GM23248 (cell line): Measurements from ENCODE around the gene UBIAD1. TPM values are rescaled to one million over a fixed set of nuclear protein-coding genes. Genes with fewer than 3 reads are reported as not detected.
A peak's percentile ranks its signal among the peaks of the same experiment; 100 is the strongest.
"Not testable (repeated sequence)": the region's sequence is repeated elsewhere in the genome, so short reads cannot be mapped to it uniquely, and the experiment has no call there.

Source experiments
- DNase-seq: peaks from one replicate; pipeline ENCODE4 v3.0.0-alpha.2; 2015
- H2AFZ ChIP-seq: fragments of 200-600 bp; sonication (generic); 2 replicates; pipeline ENCODE4 v1.6.1; 2016; ENCODE audit warnings: antibody characterized with exemption
- H3F3A ChIP-seq: fragments of 200-600 bp; sonication (generic); 2 replicates; pipeline ENCODE4 v1.6.1; 2016; ENCODE audit warnings: mild to moderate bottlenecking, antibody characterized with exemption, mixed run types; ENCODE audit not compliant: insufficient read depth
- H3K27ac ChIP-seq: fragments of 200-600 bp; sonication (generic); 2 replicates; pipeline ENCODE4 v1.5.1; 2016; ENCODE audit warnings: mild to moderate bottlenecking
- H3K27me3 ChIP-seq: fragments of 200-600 bp; sonication (generic); replicated peaks from 2 replicates; pipeline ENCODE4 v1.6.1; 2016; ENCODE audit warnings: mild to moderate bottlenecking; ENCODE audit not compliant: insufficient read depth
- H3K36me3 ChIP-seq: fragments of 200-600 bp; sonication (generic); 2 replicates; pipeline ENCODE4 v1.6.1; 2016; ENCODE audit warnings: low read depth, mild to moderate bottlenecking
- H3K4me1 ChIP-seq: fragments of 200-600 bp; sonication (generic); 2 replicates; pipeline ENCODE4 v1.6.1; 2016; ENCODE audit warnings: mild to moderate bottlenecking; ENCODE audit not compliant: insufficient read depth
- H3K4me2 ChIP-seq: fragments of 200-600 bp; sonication (generic); one replicate; pipeline ENCODE4 v1.6.1; 2016; ENCODE audit warnings: mild to moderate bottlenecking; ENCODE audit not compliant: unreplicated experiment
- H3K4me3 ChIP-seq: fragments of 200-600 bp; sonication (generic); 2 replicates; pipeline ENCODE4 v1.5.1; 2016; ENCODE audit warnings: mild to moderate bottlenecking
- H3K79me2 ChIP-seq: fragments of 200-600 bp; sonication (generic); 2 replicates; pipeline ENCODE4 v1.6.1; 2016; ENCODE audit warnings: mild to moderate bottlenecking; ENCODE audit not compliant: insufficient read depth
- H3K9ac ChIP-seq: fragments of 200-600 bp; sonication (generic); 2 replicates; pipeline ENCODE4 v1.6.1; 2016; ENCODE audit warnings: mild to moderate bottlenecking
- H3K9me2 ChIP-seq: fragments of 200-600 bp; sonication (generic); 2 replicates; pipeline ENCODE4 v1.6.1; 2016; ENCODE audit warnings: mixed run types, mild to moderate bottlenecking, moderate library complexity; ENCODE audit not compliant: insufficient read depth
- H3K9me3 ChIP-seq: fragments of 200-600 bp; sonication (generic); one replicate; pipeline ENCODE4 v1.6.1; 2017; ENCODE audit warnings: low read depth
- H4K20me1 ChIP-seq: fragments of 200-600 bp; sonication (generic); 2 replicates; pipeline ENCODE4 v1.6.0; 2016; ENCODE audit not compliant: insufficient read depth
- EZH2 ChIP-seq: fragments of 200-600 bp; sonication (generic); IDR thresholded peaks from 2 replicates; pipeline ENCODE4 v1.6.1; 2018; ENCODE audit warnings: antibody characterized with exemption, mild to moderate bottlenecking; ENCODE audit not compliant: insufficient read depth, poor library complexity, severe bottlenecking
- EZH2phosphoT487 ChIP-seq: fragments of 200-600 bp; sonication (generic); IDR thresholded peaks from 2 replicates; pipeline ENCODE4 v1.6.1; 2018; ENCODE audit warnings: antibody characterized with exemption, moderate library complexity, mild to moderate bottlenecking, low read depth; ENCODE audit not compliant: insufficient read depth
- WGBS, 2 experiments: methylation state at CpG; one replicate each; pipeline ENCODE4 v1.1.6; 2015 to 2017; ENCODE audit warnings: low lambda C conversion rate in 2 of 2, low coverage in 1 of 2; ENCODE audit errors: missing lambda C conversion rate in 2 of 2; 5-methylcytosine and 5-hydroxymethylcytosine counted together
- in situ Hi-C: fragments of 300-500 bp; cut with MboI; formaldehyde crosslinking; loops from 2 replicates; pipeline ENCODE4 v1.15.0; 2020
- polyA plus RNA-seq: library from polyadenylated mRNA; unstranded; fragments of >200 nt; fragmentation: Nextera tagmentation; extraction: Ambion mirVana; gene quantifications from 2 replicates; pipeline ENCODE4 v1.2.1, GENCODE V29; 2016
- total RNA-seq: library from RNA; depleted of rRNA; stranded (reverse); fragments of >200 nt; shearing (Covaris generic); gene quantifications from 2 replicates; pipeline ENCODE4 v1.2.3, GENCODE V29; 2014

Gene UBIAD1
- total and polyA plus RNA-seq, 2 experiments from 2014 or later = 5.2 to 8.1 TPM

GRCh38 chr1:11266268-11267074 lies 6.5 kb upstream of the UBIAD1 start:
- H3K27me3 ChIP-seq = no peaks in the 10 kb centered on the region
- TF ChIP-seq EZH2 = no peak
- TF ChIP-seq EZH2phosphoT487 = no peak
- H3K36me3 ChIP-seq = no peaks in the 10 kb centered on the region
- DNase-seq = no peak
- H3K4me3 ChIP-seq = no peak overlapping the region
- H3K4me1 ChIP-seq = peaks cover 2% of the 10 kb centered on the region; the same call in 1 of the 2 replicates
- no peaks in the 10 kb centered on the region for H4K20me1 ChIP-seq
- no peaks in the 10 kb centered on the region for H3F3A ChIP-seq
- H3K4me2 ChIP-seq = no peak overlapping the region
- WGBS, 2 experiments = 75 to 79% methylated on average over 12 of the region's 12 CpGs
- H3K9me3 ChIP-seq = no peaks in the 10 kb centered on the region
- no peaks in the 10 kb centered on the region for H3K9me2 ChIP-seq
- H3K79me2 ChIP-seq = peaks cover 9% of the 10 kb centered on the region
- H2AFZ ChIP-seq = no peak overlapping the region
- H3K9ac ChIP-seq = no peak overlapping the region
- in situ Hi-C loops = no loop called here
- no peak overlapping the region for H3K27ac ChIP-seq

GRCh38 chr1:11267350-11268337 lies 5.4 kb upstream of the UBIAD1 start:
- in situ Hi-C loops, H3K4me2 ChIP-seq, H3K9me3 ChIP-seq, H3F3A ChIP-seq, H4K20me1 ChIP-seq, H3K9me2 ChIP-seq, H3K36me3 ChIP-seq, H3K4me3 ChIP-seq, H3K79me2 ChIP-seq, H3K27me3 ChIP-seq, H3K4me1 ChIP-seq, H2AFZ ChIP-seq, H3K27ac ChIP-seq, H3K9ac ChIP-seq: not testable (repeated sequence)
- WGBS, 2 experiments = 81 to 83% methylated on average over 19 of the region's 19 CpGs
- peak; percentile 51 for DNase-seq

DNA sequence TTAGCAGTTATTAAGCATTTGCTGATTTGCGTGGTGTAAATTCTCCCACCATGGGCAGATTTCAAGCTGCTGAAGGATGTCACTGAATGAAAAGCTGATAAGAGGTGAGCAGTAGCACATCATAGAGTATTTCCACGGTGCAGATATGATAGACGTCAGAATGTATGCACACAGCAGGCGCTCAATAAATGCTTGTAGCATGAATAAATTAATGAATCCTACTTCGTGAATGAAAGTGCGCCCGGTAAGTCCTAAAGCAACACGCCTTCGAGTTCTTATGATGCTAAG lies 510 bp upstream of the UBIAD1 start:
- Histone ChIP-seq H3K4me1 (peaks cover 13% of the 10 kb centered on the region; the same call in 1 of the 2 replicates), H4K20me1 (no peaks in the 10 kb centered on the region), H3K9ac (0 out of 2 replicates have a peak overlapping the region, but pooled peaks have one; percentile 14), H3K4me2 (peak overlapping the region; percentile 72), H3K79me2 (peaks cover 34% of the 10 kb centered on the region), H3K27me3 (no peaks in the 10 kb centered on the region), H2AFZ (peak overlapping the region; percentile 84), H3K27ac (no peak overlapping the region), H3K4me3 (peak overlapping the region; percentile 67), H3K36me3 (no peaks in the 10 kb centered on the region), H3K9me2 (no peaks in the 10 kb centered on the region), H3F3A (0 out of 2 replicates have a peak, but pooled peaks cover 3% of the 10 kb centered on the region), H3K9me3 (no peaks in the 10 kb centered on the region)
- 2% methylated on average over 9 of the region's 9 CpGs for WGBS, 2 experiments
- TF ChIP-seq EZH2 = no peak
- TF ChIP-seq EZH2phosphoT487 = no peak
- no peak for DNase-seq
- in situ Hi-C loops = no loop called here

DNA sequence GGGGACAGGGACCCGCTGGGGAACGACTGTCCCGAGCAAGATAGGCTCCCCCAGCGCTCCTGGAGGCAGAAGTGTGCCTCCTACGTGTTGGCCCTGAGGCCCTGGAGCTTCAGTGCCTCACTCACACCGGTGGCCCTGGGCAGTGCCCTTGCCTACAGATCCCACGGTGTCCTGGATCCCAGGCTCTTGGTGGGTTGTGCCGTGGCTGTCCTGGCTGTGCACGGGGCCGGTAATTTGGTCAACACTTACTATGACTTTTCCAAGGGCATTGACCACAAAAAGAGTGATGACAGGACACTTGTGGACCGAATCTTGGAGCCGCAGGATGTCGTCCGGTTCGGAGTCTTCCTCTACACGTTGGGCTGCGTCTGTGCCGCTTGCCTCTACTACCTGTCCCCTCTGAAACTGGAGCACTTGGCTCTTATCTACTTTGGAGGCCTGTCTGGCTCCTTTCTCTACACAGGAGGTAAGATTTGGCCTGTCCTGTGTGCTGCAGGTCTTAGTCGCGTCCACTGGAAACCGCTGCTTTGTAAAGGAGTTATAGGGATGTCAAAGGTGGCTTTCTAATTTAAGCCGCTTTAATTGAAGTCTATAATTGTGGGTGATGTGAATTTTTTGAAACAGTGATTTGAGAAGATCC lies 717 bp downstream of the UBIAD1 start:
- in situ Hi-C loops = no loop called here
- WGBS, 2 experiments = 16 to 20% methylated on average over 22 of the region's 22 CpGs
- no peaks in the 10 kb centered on the region for H3K9me3 ChIP-seq
- peak overlapping the region; percentile 75 for H3K4me3 ChIP-seq
- peak overlapping the region; percentile 82 for H3K4me2 ChIP-seq
- TF ChIP-seq EZH2phosphoT487 = no peak
- TF ChIP-seq EZH2 = no peak
- H3K27me3 ChIP-seq = no peaks in the 10 kb centered on the region
- peaks cover 13% of the 10 kb centered on the region; the same call in 1 of the 2 replicates for H3K4me1 ChIP-seq
- H3K9me2 ChIP-seq = no peaks in the 10 kb centered on the region
- peak overlapping the region; percentile 92 for H2AFZ ChIP-seq
- no peak for DNase-seq
- peak overlapping the region; percentile 47 for H3K27ac ChIP-seq
- peaks cover 34% of the 10 kb centered on the region for H3K79me2 ChIP-seq
- no peaks in the 10 kb centered on the region for H4K20me1 ChIP-seq
- H3F3A ChIP-seq = 0 out of 2 replicates have a peak, but pooled peaks cover 3% of the 10 kb centered on the region
- H3K36me3 ChIP-seq = no peaks in the 10 kb centered on the region
- peak overlapping the region; percentile 81 for H3K9ac ChIP-seq
